Measurements from ENCODE around the gene GPR37L1.
"Not testable (repeated sequence)": the region's sequence is repeated elsewhere in the genome, so short reads cannot be mapped to it uniquely, and the experiment has no call there.

The GPR37L1 gene

GRCh38 chr1:202161151-202162046 is 38.7 kb downstream of the GPR37L1 start:
- no peak for TF ChIP-seq POLR2A (IDR thresholded peaks at IDR 0.05; ENCODE audit: low read depth, low read length)
- no peak for DNase-seq (ENCODE audit: insufficient read length, low spot score)
- FAIRE-seq: no peak

GRCh38 chr1:202162047-202162417 is 39.3 kb downstream of the GPR37L1 start:
- no peak for FAIRE-seq

GRCh38 chr1:202162418-202163280 is 39.9 kb downstream of the GPR37L1 start:
- FAIRE-seq (no peak), DNase-seq (ENCODE audit: insufficient read length, low spot score) (no peak)
- no peak for TF ChIP-seq POLR2A (IDR thresholded peaks at IDR 0.05; ENCODE audit: low read depth, low read length)

More at GRCh38 chr1:202162047-202162417, 39.3 kb downstream of the GPR37L1 start:
- DNase-seq (ENCODE audit: insufficient read length, low spot score): no peak
- no peak for TF ChIP-seq POLR2A (IDR thresholded peaks at IDR 0.05; ENCODE audit: low read depth, low read length)

- FAIRE-seq (no peak), DNase-seq (ENCODE audit: insufficient read length, low spot score) (no peak)
- TF ChIP-seq POLR2A (IDR thresholded peaks at IDR 0.05; ENCODE audit: low read depth, low read length): no peak
Observed at GRCh38 chr1:202163281-202164270, 40.9 kb downstream of the GPR37L1 start.

GRCh38 chr1:202164271-202165037 is 41.7 kb downstream of the GPR37L1 start:
- DNase-seq (ENCODE audit: insufficient read length, low spot score) (no peak), FAIRE-seq (no peak)
- TF ChIP-seq POLR2A (IDR thresholded peaks at IDR 0.05; ENCODE audit: low read depth, low read length): no peak

GRCh38 chr1:202165267-202165941 is 42.7 kb downstream of the GPR37L1 start:
- FAIRE-seq: no peak
- no peak for TF ChIP-seq POLR2A (IDR thresholded peaks at IDR 0.05; ENCODE audit: low read depth, low read length)
- DNase-seq (ENCODE audit: insufficient read length, low spot score): no peak

GRCh38 chr1:202165942-202166843 is 43.5 kb downstream of the GPR37L1 start:
- FAIRE-seq: no peak
- no peak for DNase-seq (ENCODE audit: insufficient read length, low spot score)
- TF ChIP-seq POLR2A (IDR thresholded peaks at IDR 0.05; ENCODE audit: low read depth, low read length): peak; percentile 13; the same call in 1 of the 2 replicates

GRCh38 chr1:202167054-202167453 is 44.3 kb downstream of the GPR37L1 start:
- not testable (repeated sequence) for FAIRE-seq; DNase-seq (ENCODE audit: insufficient read length, low spot score)

- FAIRE-seq (no peak), DNase-seq (ENCODE audit: insufficient read length, low spot score) (no peak)
- TF ChIP-seq POLR2A (IDR thresholded peaks at IDR 0.05; ENCODE audit: low read depth, low read length): no peak
Observed at GRCh38 chr1:202167708-202168415, 45.1 kb downstream of the GPR37L1 start.

- no peak for TF ChIP-seq POLR2A (IDR thresholded peaks at IDR 0.05; ENCODE audit: low read depth, low read length)
- FAIRE-seq (no peak), DNase-seq (ENCODE audit: insufficient read length, low spot score) (no peak)
Observed at GRCh38 chr1:202168861-202169260, 46.1 kb downstream of the GPR37L1 start.

- DNase-seq (ENCODE audit: insufficient read length, low spot score): no peak
- FAIRE-seq: no peak
- TF ChIP-seq POLR2A (IDR thresholded peaks at IDR 0.05; ENCODE audit: low read depth, low read length): no peak
Observed at GRCh38 chr1:202170726-202171125, 48.0 kb downstream of the GPR37L1 start.

Data from H54 (cell line).